HCT116 (cell line): ENCODE results near the gene EPS8. TPM values are rescaled to one million over a fixed set of nuclear protein-coding genes. Genes with fewer than 3 reads are reported as not detected.

Experiments used
- ATAC-seq: fragments of 200-7000 bp; cut with Tn5 transposase; 2 replicates; pipeline ENCODE4 v1.9.1; 2020; ENCODE audit warnings: mild to moderate bottlenecking, moderate library complexity
- BruUV-seq: library from RNA; stranded (reverse); fragments of 400-500 nt; replicated peaks from 2 replicates; lab custom pipeline; 2021; lab: Mats Ljungman, UMichigan
- CTCF ChIA-PET: fragments of 300-600 bp; sonication (Branson Sonifier 250); formaldehyde crosslinking; loops from one replicate; lab custom pipeline; 2021; ENCODE audit warnings: antibody characterized with exemption; lab: Charles Lee
- POLR2A ChIA-PET: fragments of 300-600, 350-600 bp; sonication (Branson Sonifier 250); formaldehyde crosslinking; loops from one replicate; lab custom pipeline; 2021; ENCODE audit warnings: antibody characterized with exemption; lab: Charles Lee
- RAD21 ChIA-PET, 2 experiments: fragments of 300-600 bp; sonication (Branson Sonifier 250); formaldehyde crosslinking; loops; one replicate each; lab custom pipeline; 2023; ENCODE audit warnings: low total read pairs in 2 of 2; ENCODE audit not compliant: uncharacterized antibody in 2 of 2, unreplicated experiment in 2 of 2, low non-redundant PET in 1 of 2; lab: Charles Lee
- DNase-seq: peaks from one replicate; pipeline ENCODE4 v3.0.0-alpha.2; 2010; ENCODE audit warnings: low read depth, low spot score
- H2AFZ ChIP-seq: fragments of 200-600 bp; shearing (Covaris generic), sonication (generic); 2 replicates; pipeline ENCODE4 v1.6.1; 2017; ENCODE audit warnings: low read depth, mixed run types, mixed read lengths, antibody characterized with exemption, low read length; ENCODE audit not compliant: poor library complexity, severe bottlenecking
- H3K27ac ChIP-seq: 2 replicates; pipeline ENCODE4 v1.5.1; 2012; ENCODE audit warnings: low read depth, low read length
- H3K27me3 ChIP-seq: fragments of 200-600 bp; sonication (generic); 2 replicates; pipeline ENCODE4 v1.6.1; 2016; ENCODE audit warnings: mixed run types, low read length, mixed read lengths; ENCODE audit not compliant: insufficient read depth
- H3K36me3 ChIP-seq, 2 experiments: fragments of 200-500 bp in 1 of 2; fragments of 200-600 bp in 1 of 2; sonication (Bioruptor generic) in 1 of 2; sonication (generic) in 1 of 2; 2 replicates each; pipeline versions ENCODE4 v1.5.1 to v1.6.1; 2014 to 2016; ENCODE audit warnings: low read length in 2 of 2, inconsistent platforms in 1 of 2, mixed read lengths in 1 of 2, mixed run types in 1 of 2; ENCODE audit not compliant: insufficient read depth in 2 of 2, control insufficient read depth in 1 of 2
- H3K4me1 ChIP-seq, 2 experiments: fragments of 200-600 bp in 1 of 2; sonication (generic) in 1 of 2; 2 replicates each; pipeline versions ENCODE4 v1.5.1 to v1.6.1; 2012 to 2017; ENCODE audit warnings: low read length in 2 of 2, inconsistent platforms in 1 of 2, mild to moderate bottlenecking in 1 of 2, mixed read lengths in 1 of 2, mixed run types in 1 of 2, moderate library complexity in 1 of 2; ENCODE audit not compliant: insufficient read depth in 2 of 2, control insufficient read depth in 1 of 2
- H3K4me2 ChIP-seq: fragments of 200-600 bp; sonication (generic); 2 replicates; pipeline ENCODE4 v1.6.1; 2017; ENCODE audit warnings: mixed run types, low read length, mixed read lengths
- H3K4me3 ChIP-seq, 2 experiments: fragments of 200-600 bp in 1 of 2; sonication (generic) in 1 of 2; replicated peaks in 1 of 2; 2 replicates each; pipeline ENCODE4 v1.5.1; 2011 to 2016; ENCODE audit warnings: low read length in 2 of 2, control low read depth in 1 of 2, low read depth in 1 of 2, mild to moderate bottlenecking in 1 of 2, mixed read lengths in 1 of 2, mixed run types in 1 of 2
- H3K79me2 ChIP-seq: fragments of 200-600 bp; sonication (generic); 2 replicates; pipeline ENCODE4 v1.6.1; 2017; ENCODE audit warnings: mild to moderate bottlenecking, mixed run types, low read length, moderate library complexity, mixed read lengths; ENCODE audit not compliant: insufficient read depth
- H3K9ac ChIP-seq: fragments of 200-600 bp; sonication (generic); 2 replicates; pipeline ENCODE4 v1.6.1; 2016; ENCODE audit warnings: low read length, mixed read lengths
- H3K9me2 ChIP-seq: fragments of 200-600 bp; sonication (generic), shearing (Covaris generic); 2 replicates; pipeline ENCODE4 v1.6.1; 2017; ENCODE audit warnings: mixed run types, mild to moderate bottlenecking, moderate library complexity; ENCODE audit not compliant: insufficient read depth
- H3K9me3 ChIP-seq, 2 experiments: fragments of 200-500 bp in 1 of 2; fragments of 200-600 bp in 1 of 2; sonication (Bioruptor generic) in 1 of 2; sonication (generic) in 1 of 2; 2 replicates each; pipeline ENCODE4 v1.6.1; 2014 to 2017; ENCODE audit warnings: low read length in 2 of 2, mixed read lengths in 2 of 2, inconsistent platforms in 1 of 2, low read depth in 1 of 2, mild to moderate bottlenecking in 1 of 2, mixed run types in 1 of 2, moderate library complexity in 1 of 2; ENCODE audit not compliant: control insufficient read depth in 1 of 2, insufficient read depth in 1 of 2
- H4K20me1 ChIP-seq: fragments of 200-600 bp; sonication (generic), shearing (Covaris generic); 2 replicates; pipeline ENCODE4 v1.6.1; 2017; ENCODE audit warnings: mixed run types, mild to moderate bottlenecking, moderate library complexity; ENCODE audit not compliant: insufficient read depth
- CTCF ChIP-seq, 3 experiments: fragments of 200-600 bp in 1 of 3; sonication (generic) in 1 of 3; IDR thresholded peaks in 2 of 3; conservative IDR thresholded peaks in 1 of 3; 2 replicates each; pipeline ENCODE4 v1.5.1; 2012 to 2017; ENCODE audit warnings: low read depth in 2 of 3, low read length in 2 of 3, antibody characterized with exemption in 1 of 3, borderline replicate concordance in 1 of 3, control low read depth in 1 of 3, mild to moderate bottlenecking in 1 of 3, mixed read lengths in 1 of 3, mixed run types in 1 of 3, moderate library complexity in 1 of 3; ENCODE audit not compliant: insufficient read depth in 1 of 3
- EGR1 ChIP-seq: IDR thresholded peaks from 2 replicates; pipeline ENCODE4 v1.6.1; 2012; ENCODE audit warnings: low read depth
- ELF1 ChIP-seq: IDR thresholded peaks from 2 replicates; pipeline ENCODE4 v1.6.1; 2012; ENCODE audit warnings: low read depth, borderline replicate concordance
- FOSL1 ChIP-seq: IDR thresholded peaks from 2 replicates; pipeline ENCODE4 v1.6.1; 2012; ENCODE audit warnings: low read depth
- POLR2A ChIP-seq: IDR thresholded peaks from 2 replicates; pipeline ENCODE4 v1.7.0; 2011; ENCODE audit warnings: borderline replicate concordance; ENCODE audit not compliant: insufficient read depth, insufficient read length; ENCODE audit errors: extremely low read depth
- SIN3A ChIP-seq: IDR thresholded peaks from 2 replicates; pipeline ENCODE4 v1.6.1; 2012; ENCODE audit warnings: low read depth
- SP1 ChIP-seq: IDR thresholded peaks from 2 replicates; pipeline ENCODE4 v1.6.1; 2012; ENCODE audit warnings: low read depth
- SRF ChIP-seq: IDR thresholded peaks from 2 replicates; pipeline ENCODE4 v1.6.1; 2012; ENCODE audit warnings: low read depth
- YY1 ChIP-seq: IDR thresholded peaks from 2 replicates; pipeline ENCODE4 v1.6.1; 2011; ENCODE audit warnings: low read length, low read depth, moderate library complexity, mild to moderate bottlenecking; ENCODE audit not compliant: insufficient replicate concordance; ENCODE audit errors: extremely low read depth
- ZBTB33 ChIP-seq: IDR thresholded peaks from 2 replicates; pipeline ENCODE4 v1.6.1; 2011; ENCODE audit warnings: mild to moderate bottlenecking, low read length, moderate library complexity; ENCODE audit not compliant: insufficient replicate concordance; ENCODE audit errors: extremely low read depth
- ZFX ChIP-seq: fragments of 450-650 bp; IDR thresholded peaks from 2 replicates; pipeline ENCODE4 v1.6.1; 2017
- ZNF274 ChIP-seq: fragments of 200-500 bp; sonication (Bioruptor generic); IDR thresholded peaks from 2 replicates; pipeline ENCODE4 v1.6.1; 2014; ENCODE audit warnings: mild to moderate bottlenecking, low read depth, low read length, inconsistent platforms
- intact Hi-C: fragments of 100-400 bp; cut with micrococcal nuclease; formaldehyde crosslinking; loops from 2 replicates; pipeline ENCODE4 v1.10.0; 2022
- total RNA-seq: library from RNA; stranded (reverse); gene quantifications from one replicate; pipeline ENCODE4 v1.2.1, GENCODE V29; 2021; ENCODE audit not compliant: unreplicated experiment

EPS8 gene
- total RNA-seq, 1 experiment from 2014 or later: 49.9 TPM

- ChIA-PET CTCF (no interaction called here), RAD21 (no interaction called here)
- no peak for ATAC-seq
- no peak overlapping the region for H3K27ac ChIP-seq
- TF ChIP-seq POLR2A (no peak), CTCF (IDR thresholded peaks at IDR 0.05 in 2 of 3, conservative IDR thresholded peaks at IDR 0.05 in 1 of 3; ENCODE audit: borderline replicate concordance in 1 of 3, insufficient read depth in 1 of 3, low read depth in 2 of 3, low read length in 2 of 3) (no peak), ELF1 (no peak), ZFX (no peak), ZNF274 (no peak)
- TF ChIP-seq, all 23 proteins: peak for 0
- no peak overlapping the region for H3K4me2 ChIP-seq
- no TSS peak for BruUV-seq
- no peaks in the 10 kb centered on the region for H3K36me3 ChIP-seq
- H3K9ac ChIP-seq: no peak overlapping the region
- no peak for DNase-seq
- H3K9me3 ChIP-seq: no peaks in the 10 kb centered on the region
- H3K9me2 ChIP-seq: no peaks in the 10 kb centered on the region
- H3K4me1 ChIP-seq: peaks cover 31 to 57% of the 10 kb centered on the region in 2 experiments
- POLR2A ChIA-PET: no interaction called here
- H3K27me3 ChIP-seq: no peaks in the 10 kb centered on the region
- intact Hi-C loops: no loop called here
- no peaks in the 10 kb centered on the region for H4K20me1 ChIP-seq
- H3K79me2 ChIP-seq: no peaks in the 10 kb centered on the region
- no peak overlapping the region for H2AFZ ChIP-seq
- no peak overlapping the region for H3K4me3 ChIP-seq
Measured at GRCh38 chr12:15800278-15800677, 11.1 kb upstream of the EPS8 start.

- Histone ChIP-seq H2AFZ (peak overlapping the region; percentile 63), H3K4me1 (peaks cover 31 to 51% of the 10 kb centered on the region in 2 experiments), H4K20me1 (no peaks in the 10 kb centered on the region), H3K9me2 (no peaks in the 10 kb centered on the region), H3K36me3 (no peaks in the 10 kb centered on the region), H3K27ac (no peak overlapping the region), H3K4me3 (no peak overlapping the region), H3K4me2 (peak overlapping the region; percentile 47), H3K9ac (no peak overlapping the region), H3K9me3 (no peaks in the 10 kb centered on the region), H3K27me3 (no peaks in the 10 kb centered on the region), H3K79me2 (no peaks in the 10 kb centered on the region)
- POLR2A ChIA-PET: interaction anchor here (2.0 kb wide), 1 partner anchor 9 kb away, joined by 8 read pairs; the partner anchor contains the start of gene EPS8
- intact Hi-C loops: no loop called here
- RAD21 ChIA-PET: interaction anchor here in 1 of 2 experiments (0.6 kb wide), 1 partner anchor 116 kb away, joined by 3 read pairs; no protein-coding TSS in a partner anchor
- DNase-seq: no peak
- CTCF ChIA-PET: no interaction called here
- no TSS peak for BruUV-seq
- TF ChIP-seq EGR1 (no peak), ZBTB33 (no peak), YY1 (no peak), SRF (no peak), FOSL1 (peak; percentile 48; the same call in 1 of the 2 replicates), SIN3A (0 out of 2 replicates have a peak, but pooled peaks have one; percentile 30), SP1 (peak; percentile 20; the same call in 1 of the 2 replicates)
- ATAC-seq: no peak; the same call in 1 of the 2 replicates
Measured at GRCh38 chr12:15797818-15798217, 8.6 kb upstream of the EPS8 start.
